ENCODE measurements around the gene ATG16L2.

- TF ChIP-seq, protein P1, sequence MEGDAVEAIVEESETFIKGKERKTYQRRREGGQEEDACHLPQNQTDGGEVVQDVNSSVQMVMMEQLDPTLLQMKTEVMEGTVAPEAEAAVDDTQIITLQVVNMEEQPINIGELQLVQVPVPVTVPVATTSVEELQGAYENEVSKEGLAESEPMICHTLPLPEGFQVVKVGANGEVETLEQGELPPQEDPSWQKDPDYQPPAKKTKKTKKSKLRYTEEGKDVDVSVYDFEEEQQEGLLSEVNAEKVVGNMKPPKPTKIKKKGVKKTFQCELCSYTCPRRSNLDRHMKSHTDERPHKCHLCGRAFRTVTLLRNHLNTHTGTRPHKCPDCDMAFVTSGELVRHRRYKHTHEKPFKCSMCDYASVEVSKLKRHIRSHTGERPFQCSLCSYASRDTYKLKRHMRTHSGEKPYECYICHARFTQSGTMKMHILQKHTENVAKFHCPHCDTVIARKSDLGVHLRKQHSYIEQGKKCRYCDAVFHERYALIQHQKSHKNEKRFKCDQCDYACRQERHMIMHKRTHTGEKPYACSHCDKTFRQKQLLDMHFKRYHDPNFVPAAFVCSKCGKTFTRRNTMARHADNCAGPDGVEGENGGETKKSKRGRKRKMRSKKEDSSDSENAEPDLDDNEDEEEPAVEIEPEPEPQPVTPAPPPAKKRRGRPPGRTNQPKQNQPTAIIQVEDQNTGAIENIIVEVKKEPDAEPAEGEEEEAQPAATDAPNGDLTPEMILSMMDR (conservative IDR thresholded peaks at IDR 0.05; ENCODE audit: low read depth, low read length), result no peak
- no peak for TF ChIP-seq EZH2 (IDR thresholded peaks at IDR 0.05; ENCODE audit: low read length, unreplicated experiment)
- no peak for TF ChIP-seq EZH2phosphoT487 (IDR thresholded peaks at IDR 0.05; ENCODE audit: borderline replicate concordance, low read length)
Observed at GRCh38 chr11:72860010-72860409, 45.8 kb downstream of the ATG16L2 start.
